Measurements from ENCODE around the gene STPG1.

Gene STPG1

DNA sequence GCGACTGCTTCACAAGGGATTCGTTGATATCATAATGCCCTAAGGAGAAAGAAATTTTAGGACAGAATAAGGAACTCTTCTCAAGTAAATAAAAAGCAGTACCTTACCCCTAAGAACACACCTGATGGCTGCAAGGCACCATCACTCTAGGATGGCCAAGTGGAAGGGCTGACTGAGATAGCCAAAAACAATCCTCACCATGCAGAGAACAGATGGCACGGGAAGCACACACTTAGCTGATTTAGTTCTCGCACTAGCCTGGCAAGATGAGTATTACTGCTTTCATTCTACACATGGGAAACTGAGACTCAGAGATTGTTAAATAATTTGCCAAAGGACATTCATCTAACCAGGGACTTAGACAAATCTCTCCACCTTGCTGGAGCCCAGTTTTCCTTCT is 43.8 kb downstream of the STPG1 start:
- DNase-seq (ENCODE audit: low spot score) = no peak

DNA sequence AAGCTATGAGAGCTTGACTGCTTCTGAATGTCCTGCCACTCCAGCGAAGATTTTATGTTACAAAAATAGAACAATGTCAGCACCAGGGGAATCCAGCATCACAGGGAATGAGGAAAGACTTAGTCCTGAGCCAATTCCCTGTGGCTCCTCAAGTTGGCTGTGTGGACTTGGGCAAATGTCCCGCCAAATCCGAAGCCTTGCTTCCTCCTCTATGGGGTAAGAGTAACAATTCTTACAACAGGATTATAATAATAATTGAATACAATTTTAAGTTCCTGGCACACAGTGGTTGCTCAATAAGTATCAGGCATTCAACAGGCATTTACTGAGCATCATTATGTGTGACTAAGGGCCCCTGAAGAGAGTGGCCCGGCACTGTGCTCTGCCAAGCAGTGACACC is 44.4 kb downstream of the STPG1 start:
- DNase-seq (ENCODE audit: low spot score) = no peak

DNA sequence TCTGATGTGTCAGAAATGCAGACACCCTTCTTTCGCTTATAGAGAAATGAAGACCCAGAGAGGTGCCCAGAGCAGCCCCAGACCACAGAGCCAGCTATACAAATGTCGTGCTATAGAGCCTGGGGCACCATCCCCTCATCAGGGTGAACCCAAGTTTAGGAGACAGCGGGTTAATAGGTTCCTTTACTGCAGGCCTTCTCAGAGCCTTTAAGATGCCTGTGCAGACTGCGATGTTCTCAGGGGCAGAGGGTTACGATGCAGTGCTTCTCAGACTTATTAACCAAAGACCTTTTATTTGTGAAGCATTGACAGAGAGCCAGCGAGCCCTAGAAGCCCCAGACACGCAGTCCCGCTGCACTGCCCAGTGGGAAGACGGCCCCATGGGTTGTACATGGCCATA is 46.9 kb downstream of the STPG1 start:
- no peak for DNase-seq (ENCODE audit: low spot score)

DNA sequence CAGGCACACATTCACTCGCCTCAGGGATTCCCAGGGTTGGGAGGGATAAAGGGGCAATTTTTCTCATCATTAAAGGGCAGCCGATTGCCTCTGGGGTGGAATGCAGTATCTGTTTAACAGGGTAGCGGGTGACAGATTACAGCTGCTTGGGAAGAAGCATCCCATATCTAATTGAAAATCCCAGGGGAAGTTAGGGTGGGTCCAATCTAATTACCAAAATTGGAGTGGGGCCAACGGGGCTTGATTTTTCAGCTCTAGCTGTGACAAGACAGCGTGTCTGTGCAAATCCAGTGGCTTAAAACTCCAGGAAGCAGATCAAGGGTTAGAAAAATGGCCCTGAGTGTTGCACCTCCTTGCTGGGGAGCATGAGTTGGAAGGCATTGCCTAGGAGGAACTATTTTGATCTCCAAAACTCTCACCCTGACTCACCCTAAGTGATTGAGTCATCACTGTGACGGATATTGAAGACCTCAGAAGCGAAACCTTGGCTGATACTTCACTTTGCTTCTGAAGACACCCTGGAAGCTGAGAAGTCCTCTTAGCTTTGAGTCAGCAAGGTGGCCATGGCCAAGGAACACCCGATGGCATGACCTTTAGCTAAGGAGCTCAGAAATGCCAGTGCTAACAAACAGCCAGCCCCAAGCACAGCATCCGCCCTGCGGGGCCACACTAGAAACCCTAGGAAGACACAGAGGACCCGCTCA is 48.5 kb downstream of the STPG1 start:
- DNase-seq (ENCODE audit: low spot score) = no peak

DNA sequence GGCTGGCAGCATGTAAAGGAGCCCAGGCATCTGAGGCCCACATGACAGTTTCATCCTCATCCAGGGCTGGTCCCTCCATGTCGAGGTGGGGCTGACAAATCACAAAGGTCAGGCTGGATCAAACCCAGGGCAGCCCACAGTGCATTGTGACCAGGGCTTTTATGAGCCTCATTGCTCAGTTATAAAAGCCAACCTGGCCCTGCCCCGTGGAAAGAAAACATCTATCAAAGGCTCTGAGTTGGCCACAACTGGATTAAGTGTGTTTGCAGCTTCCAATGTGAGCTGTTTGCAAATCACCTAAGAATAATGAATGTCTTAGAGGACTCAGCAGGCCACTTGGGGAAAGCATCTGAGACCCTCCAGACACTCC is 49.0 kb downstream of the STPG1 start:
- no peak for DNase-seq (ENCODE audit: low spot score)

DNA sequence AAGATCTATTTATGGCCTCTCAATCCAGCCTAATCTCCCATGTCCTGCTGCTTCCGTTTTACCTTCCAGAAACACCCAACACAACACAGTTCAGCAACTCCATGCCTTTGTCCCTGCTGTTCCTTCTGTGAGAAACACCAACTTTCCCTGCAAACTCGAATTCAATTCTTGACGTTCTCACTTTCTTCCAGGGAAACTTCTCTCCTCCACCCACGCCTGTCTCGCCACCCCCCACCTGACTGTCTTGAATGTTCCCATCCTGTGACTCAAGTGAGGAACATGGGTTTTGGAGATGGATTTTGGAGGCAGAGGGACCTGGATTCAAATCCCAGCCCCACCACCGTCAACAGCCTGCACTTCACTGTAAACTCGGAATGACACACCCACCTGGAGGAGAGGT is 49.6 kb downstream of the STPG1 start:
- no peak for DNase-seq (ENCODE audit: low spot score)

DNA sequence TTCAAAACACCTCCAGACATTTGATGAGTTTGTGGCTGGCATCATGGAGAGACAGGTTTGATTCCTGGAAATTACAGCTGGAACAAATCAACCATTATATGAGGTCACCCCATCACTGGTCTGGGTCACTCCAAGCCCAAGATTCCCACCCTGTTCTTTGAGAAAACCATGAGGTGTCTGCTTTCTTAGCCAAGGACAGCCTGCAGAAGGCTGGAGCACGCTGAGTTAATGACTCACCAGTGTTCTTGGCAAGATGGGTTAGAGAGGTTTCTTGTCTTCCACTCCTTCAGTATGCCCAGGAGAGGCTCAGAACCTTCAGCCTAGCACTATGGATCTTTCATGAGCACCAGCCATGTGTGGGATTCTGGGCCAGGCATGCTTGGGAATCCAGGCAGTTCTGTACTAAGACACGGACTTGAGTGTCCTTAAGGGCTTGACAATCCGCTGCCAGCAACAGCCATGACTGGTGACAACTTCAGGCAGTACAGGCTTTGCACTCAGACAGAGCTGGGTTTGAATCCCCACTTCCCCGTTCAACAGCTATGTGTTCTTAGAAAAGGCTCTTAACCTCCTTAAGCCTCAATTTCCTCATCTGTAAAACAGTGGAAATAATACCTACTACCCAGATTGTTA is 50.5 kb downstream of the STPG1 start:
- no peak for DNase-seq (ENCODE audit: low spot score)

DNA sequence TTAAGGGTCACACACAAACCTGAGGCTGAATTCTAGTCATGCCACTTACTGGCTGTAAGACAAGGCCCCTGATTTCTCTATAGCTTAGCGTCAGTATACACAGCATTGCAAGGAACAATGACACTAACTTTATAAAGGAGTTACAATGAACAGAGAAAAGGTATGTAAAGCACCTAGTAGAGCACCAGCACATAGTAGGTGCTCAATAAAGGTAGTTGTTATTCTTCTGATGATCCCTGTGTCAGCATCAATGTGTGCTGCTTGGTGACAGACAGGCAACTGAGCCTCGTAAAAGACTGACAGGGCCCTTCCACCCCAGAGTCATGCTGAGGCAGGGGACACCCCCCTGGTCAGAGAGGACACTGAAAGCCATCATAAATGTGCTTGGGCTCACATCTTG is 51.2 kb downstream of the STPG1 start:
- DNase-seq (ENCODE audit: low spot score) = no peak

DNA sequence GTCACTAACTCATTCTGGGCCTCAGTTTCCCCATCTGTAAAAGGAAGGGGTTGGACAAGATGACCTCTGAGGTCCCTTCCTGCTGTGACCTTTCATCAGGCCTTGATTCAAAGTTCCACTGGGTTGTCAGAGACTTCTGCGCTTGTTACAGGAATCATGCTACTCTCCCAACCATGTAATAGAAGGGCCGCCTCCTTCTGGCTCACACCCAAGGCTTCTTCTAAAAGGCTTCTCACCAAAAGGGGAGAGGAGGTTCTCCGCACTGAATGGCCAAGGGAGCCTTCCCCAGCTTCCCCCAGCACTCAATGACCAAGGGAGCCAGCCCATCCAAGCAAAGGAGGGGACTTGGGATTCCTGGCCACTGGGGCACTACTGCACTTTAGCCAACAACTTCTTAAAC is 51.8 kb downstream of the STPG1 start:
- DNase-seq (ENCODE audit: low spot score) = no peak

DNA sequence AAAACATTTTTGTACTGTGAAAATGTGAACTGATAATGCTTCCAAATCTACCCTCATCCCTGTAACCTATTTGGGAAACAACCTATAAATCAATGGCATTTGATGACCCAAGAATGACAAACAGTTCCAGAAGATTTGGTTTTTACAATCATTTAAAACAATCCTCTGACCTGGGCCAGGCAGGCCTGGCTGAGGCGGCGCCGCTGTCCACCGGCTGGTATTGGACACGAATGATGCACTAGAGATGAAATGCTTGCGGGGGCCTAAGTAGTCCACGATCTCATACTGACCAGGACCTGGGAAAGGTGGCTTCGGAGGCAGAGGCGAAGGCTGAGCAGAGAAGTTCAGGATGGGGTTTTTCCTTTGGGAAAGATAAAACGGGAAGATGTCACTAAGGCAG is 52.9 kb downstream of the STPG1 start:
- DNase-seq (ENCODE audit: low spot score) = no peak

DNA sequence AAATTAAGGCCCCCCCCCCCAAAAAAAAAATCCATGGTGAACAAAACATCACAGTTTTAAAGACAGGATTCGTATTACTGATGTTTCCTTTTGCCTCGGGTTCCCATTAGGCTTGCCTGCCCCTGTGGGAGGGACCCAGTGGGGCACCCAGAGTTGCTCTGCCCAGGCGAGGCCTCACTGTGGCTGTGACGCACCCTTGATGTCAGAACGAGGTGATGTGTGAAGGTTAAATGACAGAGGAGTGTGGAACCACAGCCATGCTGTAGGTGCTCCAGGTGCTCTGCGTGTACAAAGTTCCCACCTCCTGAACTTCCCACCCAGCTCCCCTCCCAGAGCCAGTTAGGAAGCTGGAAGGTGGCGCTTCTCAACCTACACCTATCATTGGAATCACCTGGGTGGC is 56.5 kb downstream of the STPG1 start:
- no peak for DNase-seq (ENCODE audit: low spot score)

DNA sequence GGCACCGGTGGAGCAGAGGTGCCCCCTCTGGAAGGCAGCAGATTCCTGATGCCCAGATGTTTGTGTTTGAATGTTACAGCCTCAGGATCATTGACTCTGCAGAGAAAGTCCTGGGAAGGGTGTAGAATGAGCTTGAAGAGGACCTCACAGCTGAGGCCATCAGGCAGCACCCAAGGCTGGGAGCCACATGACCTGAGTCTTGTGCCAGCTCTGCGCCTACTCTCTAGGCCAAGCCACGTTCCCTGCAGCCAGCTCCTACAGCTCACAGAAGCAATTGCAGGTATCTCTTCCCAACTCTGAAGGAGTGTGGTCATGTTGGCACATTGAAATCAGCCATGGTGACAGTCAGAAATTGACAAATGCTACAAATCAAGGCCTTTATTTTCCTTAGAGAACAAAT is 58.1 kb downstream of the STPG1 start:
- DNase-seq (ENCODE audit: low spot score) = no peak

DNA sequence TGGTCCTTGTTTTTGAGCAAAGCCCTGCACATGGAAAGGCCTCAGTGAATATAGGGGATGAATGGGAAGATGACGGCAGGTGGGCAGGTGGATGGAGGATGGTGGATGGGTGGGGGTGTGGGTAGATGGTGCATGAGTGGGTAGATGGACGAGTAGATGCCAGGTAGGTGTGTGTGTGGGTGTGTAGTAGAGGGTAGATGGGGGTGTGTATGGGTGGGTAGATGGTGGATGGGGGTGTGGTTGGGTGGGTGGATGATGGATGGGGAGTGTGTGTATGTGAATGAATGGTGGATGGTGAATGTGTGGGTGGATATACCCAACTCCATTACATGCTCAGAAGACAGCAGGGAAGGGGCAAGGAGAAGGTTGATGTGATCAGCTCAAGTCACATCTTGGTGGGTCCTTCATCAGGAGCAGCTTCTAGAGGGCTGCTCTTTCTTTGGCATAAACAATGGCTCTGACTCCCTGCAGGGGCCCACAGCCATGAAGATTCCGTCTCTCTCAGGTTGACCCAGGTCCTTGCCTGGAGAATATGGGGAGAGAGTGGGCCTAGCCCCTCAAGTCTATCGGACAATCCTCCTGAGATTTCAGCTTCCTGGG is 60.2 kb downstream of the STPG1 start:
- no peak for DNase-seq (ENCODE audit: low spot score)

DNA sequence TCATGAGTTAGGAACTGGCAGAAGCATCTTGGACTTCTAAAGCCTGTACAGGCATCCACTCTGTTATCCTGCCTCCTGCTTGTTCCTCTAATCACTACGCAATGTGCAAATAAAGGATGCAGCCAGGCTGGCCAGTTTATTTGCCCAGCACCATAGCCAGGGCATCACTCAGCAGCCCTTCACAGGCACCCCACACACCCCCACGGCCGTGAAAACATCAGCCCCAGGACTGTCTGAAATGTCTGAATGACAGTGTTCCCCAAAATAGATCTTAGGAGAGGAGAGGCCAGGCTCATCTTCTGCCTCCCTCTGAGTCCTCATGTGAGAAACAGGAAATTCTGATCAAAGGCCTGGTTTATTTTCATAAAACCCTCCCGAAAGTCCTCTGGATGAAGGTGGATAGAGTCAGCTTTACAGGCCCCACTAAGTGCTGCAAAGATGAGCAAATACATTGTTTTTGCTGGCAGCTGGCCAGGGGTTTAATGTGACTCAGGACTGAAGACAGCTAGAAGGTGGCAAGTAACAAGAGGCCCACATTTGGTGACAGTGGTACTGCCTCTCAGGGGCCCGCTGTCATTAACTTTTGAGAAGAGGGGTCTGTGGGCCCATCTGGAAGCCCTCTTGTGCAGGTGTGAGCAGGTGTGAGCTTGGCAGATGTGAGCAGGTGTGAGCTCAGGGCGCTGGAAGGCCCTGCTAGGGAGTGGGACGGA is 61.5 kb downstream of the STPG1 start:
- no peak for DNase-seq (ENCODE audit: low spot score)

DNA sequence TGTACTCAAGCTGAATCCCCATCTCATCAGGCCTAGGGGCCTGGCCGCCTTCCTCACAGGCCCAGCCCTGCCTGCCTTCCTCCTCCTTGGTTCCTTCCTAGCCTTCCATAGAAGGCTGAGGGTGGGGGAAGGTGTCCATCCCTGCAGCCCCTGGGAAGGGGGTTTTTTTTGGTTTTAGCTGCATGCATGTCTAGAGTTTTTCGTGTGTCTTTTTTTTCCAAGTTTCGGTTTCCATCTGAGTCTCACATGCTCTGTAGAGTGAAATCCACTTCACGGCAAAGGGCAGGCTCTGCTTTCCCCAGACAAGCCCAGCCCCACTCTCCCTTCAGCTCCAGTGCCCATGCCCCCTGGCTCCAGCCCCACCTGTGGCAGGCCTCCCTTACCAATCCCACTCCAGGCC is 62.3 kb downstream of the STPG1 start:
- DNase-seq (ENCODE audit: low spot score) = no peak

DNA sequence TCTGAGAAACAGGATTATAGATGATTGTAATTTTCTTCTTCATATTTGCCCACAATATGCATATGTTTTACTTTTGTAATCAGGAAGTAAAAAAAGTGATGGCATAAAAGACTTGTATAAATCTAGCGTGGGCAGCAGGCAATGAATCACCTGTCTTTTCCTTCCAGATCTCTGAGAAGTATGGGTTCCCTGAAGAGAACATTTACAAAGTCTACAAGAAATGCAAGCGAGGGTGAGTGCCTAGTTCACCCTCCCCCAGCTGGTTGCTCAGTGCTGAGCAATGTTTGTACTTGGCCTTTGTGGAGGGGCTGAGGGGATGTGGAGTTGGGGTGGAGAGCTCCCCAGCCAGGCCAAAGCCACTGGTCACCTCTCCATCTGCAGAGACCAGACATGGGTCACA is 63.7 kb downstream of the STPG1 start:
- DNase-seq (ENCODE audit: low spot score) = no peak

DNA sequence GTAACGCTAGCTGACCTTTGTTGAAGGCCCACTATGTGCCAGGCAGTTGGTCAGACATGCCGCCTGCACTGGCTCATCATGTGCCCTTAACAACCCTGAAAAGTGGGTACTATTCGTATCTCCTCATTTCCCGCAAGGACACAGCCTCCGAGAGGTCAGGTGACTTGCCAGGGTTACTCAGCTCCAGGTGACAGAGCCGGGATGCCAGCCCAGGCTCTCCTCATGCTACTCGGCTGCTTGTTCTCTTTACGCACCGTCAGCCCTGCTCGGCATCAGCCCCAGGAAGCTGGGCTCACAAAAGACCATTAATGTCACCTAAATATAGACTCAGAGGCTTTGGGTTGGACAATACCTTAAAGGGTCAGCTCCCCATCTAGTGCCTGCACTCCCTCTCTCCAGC is 65.4 kb downstream of the STPG1 start:
- no peak for DNase-seq (ENCODE audit: low spot score)

DNA sequence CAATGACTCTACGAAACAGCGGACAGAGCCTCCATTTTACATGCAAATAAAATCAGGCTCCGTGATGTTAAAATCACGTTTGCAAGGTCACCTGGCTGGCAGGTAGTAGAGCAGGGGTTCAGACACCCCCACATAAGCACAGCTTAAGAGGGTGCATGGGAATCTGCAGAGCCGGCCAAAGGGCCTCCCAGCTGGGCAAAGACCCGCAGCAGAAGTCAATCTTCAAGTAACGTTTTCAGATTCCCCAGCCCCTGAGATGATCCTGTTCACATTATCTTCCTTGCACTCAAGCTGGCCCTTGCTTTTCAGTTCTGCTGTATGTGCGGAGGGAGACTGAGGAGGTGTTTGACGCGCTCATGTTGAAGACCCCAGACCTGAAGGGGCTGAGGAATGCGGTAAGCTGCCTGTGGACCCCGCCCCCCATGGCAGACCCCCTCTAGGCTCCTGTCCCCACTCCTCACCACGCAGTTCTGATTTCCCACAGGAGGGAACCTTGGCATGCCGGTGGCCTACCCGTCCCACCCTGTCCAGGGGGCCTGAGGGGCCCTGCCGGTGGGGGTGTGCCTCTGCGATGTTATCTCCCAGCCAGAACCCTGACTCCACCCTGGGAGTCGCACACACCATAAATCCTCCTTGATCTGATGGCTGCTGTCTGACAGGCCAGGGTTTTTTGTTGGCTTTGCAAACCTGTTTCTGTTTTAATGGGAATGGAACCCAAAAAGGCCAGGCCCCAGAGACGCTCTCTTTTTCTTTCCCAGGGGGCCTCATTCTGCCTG is 66.2 kb downstream of the STPG1 start:
- DNase-seq (ENCODE audit: low spot score) = no peak

DNA sequence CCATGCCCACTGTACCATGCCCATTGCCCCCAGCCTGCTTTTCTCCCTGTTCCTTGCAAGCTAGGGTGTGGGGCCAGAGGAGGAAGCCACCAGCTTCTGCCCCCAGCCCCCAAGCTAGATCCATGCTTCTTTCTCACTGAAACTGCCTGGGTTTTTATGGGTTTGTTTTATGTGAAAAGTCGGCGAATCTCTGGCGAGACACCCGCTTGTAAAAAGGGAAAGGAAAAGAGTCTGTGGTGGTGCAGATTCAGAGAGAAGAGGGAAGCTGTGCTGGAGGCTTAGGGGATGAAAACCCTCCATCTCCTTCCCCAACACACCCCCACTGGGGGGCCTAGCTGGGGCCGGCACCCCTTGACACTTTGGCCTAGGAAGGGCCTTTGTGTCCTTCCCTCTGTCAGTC is 68.2 kb downstream of the STPG1 start:
- no peak for DNase-seq (ENCODE audit: low spot score)

DNA sequence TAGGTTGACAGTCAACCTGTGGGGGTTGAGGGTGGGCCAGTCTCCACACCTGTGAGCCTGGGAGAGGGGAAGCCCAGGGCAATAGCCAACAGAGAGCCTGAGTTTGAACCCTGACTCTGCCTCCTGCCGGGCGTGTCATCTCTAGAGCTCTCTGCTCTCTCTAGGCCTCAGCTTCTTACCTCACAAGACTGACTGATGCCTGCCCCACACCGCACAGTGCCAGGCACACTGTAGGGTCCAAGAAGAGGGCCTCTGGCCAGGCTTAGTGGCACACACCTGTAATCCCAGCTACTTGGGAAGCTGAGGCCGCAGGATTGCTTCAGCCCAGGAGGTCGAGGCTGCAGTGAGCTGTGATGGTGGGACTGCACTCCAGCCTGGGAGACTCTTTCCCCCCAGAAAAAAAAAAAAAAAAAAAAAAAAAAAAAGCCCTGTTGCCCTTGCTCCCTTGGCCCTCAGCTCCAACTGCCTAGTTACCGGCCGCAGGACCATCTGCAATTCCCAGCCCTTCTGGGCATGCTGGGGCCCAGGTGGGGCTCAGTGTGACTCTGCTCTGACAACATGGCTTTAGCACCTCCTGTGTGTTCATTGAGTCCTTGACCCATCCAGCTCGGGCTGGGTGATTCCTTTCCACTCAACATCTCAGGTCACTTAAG is 69.4 kb downstream of the STPG1 start:
- no peak for DNase-seq (ENCODE audit: low spot score)

DNA sequence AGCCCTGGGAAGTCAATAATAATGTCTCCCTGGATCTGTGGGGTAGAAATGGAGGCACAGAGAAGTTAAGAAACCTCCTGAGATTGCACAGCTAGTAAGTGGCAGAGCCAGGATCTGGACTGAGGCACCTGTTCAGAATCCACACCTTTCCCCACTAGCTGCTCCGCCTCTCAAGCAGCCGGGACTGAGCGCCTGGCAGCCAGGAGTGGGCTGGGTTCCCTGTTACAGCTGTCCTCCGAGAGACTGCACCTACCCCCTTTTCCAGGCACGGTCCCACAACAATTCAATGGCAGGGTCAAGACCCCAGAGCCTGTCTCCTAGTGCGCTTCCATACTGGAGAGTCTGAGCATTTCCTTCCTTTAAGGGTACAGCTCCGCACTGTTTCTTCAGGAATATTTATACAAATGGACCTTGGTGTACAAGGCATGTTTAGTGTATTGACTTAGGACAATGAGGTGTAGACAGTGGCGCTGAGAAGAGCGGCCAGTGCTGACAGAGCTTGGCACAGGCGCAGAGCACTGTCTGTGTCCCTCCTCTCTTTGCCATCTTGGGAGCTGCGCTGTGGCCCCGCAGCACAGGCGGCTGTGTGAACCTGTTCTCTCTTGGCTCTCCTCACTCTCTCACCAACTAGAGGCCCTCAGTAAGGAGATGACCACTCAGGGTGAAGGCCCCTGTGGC is 70.0 kb downstream of the STPG1 start:
- no peak for DNase-seq (ENCODE audit: low spot score)
